ENCODE measurements around the gene PRPF39.

GRCh38 chr14:45135659-45136395 lies 51.9 kb downstream of the PRPF39 start, which contains the start of gene FANCM:
- TF ChIP-seq POLR2AphosphoS5 (IDR thresholded peaks at IDR 0.05; ENCODE audit: insufficient read depth in 1 of 2, low read depth in 1 of 2) (peak; percentile 51 to 98), CTCF (IDR thresholded peaks at IDR 0.05) (no peak), POLR2A (IDR thresholded peaks at IDR 0.05) (no peak)
